B cell (primary cell): ENCODE measurements around the gene AGXT2.

Experiments
- EZH2 ChIP-seq: IDR thresholded peaks from 2 replicates; pipeline ENCODE4 v1.6.1; 2012; ENCODE audit warnings: borderline replicate concordance, low read depth, mild to moderate bottlenecking, moderate library complexity, low read length; ENCODE audit not compliant: insufficient read depth, poor library complexity, severe bottlenecking
- TF ChIP-seq, protein P1 (sequence below): fragments of 200-600 bp; IDR thresholded peaks from one replicate; pipeline ENCODE4 v1.8.0; 2022; ENCODE audit warnings: antibody characterized with exemption, mild to moderate bottlenecking

DNA sequence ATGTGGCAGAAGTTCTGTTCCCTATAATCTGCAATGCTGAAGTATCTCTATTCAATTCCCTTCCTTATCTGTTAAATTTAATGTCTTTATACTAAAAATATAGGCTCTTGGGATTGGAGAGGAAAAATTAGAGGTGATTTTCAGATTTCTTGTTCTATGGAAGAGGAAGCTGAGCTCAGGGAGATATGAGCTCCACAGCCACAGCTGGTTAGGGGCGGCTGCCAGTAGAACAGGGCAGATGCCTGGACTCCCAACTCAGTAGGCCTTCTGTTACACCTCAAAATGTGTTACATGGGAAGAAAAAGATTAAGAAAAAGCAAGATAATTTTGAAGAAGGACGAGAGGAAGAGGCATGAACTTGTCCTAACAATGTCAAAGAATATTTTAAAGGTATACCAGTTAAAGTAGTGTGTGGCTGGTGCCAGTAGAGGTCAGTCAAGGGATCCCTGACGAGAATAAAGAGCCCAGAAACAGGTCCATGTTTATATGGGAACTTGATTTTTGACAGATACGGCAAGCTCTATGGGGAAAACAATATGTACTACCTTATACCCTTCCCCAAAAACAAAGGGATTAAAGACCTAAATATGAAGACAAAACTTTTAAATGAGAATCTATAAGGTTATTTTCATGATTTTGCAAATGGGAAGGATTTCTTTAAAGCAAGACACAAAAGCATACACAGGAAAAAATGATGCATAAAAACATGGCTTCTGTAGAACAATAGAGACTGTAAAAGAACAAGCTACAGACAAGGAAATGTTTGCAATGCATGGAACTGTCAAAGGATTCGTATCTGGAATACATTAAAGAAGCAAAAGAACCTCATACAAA is 89.7 kb downstream of the AGXT2 start:
- TF ChIP-seq, protein P1, sequence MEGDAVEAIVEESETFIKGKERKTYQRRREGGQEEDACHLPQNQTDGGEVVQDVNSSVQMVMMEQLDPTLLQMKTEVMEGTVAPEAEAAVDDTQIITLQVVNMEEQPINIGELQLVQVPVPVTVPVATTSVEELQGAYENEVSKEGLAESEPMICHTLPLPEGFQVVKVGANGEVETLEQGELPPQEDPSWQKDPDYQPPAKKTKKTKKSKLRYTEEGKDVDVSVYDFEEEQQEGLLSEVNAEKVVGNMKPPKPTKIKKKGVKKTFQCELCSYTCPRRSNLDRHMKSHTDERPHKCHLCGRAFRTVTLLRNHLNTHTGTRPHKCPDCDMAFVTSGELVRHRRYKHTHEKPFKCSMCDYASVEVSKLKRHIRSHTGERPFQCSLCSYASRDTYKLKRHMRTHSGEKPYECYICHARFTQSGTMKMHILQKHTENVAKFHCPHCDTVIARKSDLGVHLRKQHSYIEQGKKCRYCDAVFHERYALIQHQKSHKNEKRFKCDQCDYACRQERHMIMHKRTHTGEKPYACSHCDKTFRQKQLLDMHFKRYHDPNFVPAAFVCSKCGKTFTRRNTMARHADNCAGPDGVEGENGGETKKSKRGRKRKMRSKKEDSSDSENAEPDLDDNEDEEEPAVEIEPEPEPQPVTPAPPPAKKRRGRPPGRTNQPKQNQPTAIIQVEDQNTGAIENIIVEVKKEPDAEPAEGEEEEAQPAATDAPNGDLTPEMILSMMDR, result peak; percentile 48
- TF ChIP-seq EZH2, result no peak
